ENCODE results near the gene NOLC1.

Gene NOLC1

GRCh38 chr10:102122450-102122849, 29.7 kb upstream of the NOLC1 start:
- DNase-seq, result no peak

DNA sequence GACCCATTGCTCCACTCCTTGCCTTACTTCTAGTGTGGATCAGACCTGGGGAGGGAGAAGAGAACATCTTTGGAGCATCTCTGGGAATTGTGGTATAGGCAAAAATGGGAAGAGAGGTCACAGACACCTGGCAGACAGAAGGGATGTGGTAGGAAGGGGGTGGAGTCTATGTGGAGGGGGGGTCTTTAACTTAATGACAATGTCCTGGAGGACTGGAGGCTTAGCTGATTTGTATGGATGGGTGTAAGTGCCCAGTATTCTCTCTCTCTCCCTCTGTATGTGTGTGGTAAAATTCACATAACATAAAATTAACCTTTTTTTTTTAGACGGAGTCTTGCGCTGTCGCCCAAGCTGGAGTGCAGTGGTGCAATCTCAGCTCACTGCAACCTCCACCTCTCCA, 29.0 kb upstream of the NOLC1 start:
- no peak for DNase-seq

- no peak for DNase-seq
These were observed 20.7 kb upstream of the NOLC1 start for GRCh38 chr10:102131286-102132170.

DNA sequence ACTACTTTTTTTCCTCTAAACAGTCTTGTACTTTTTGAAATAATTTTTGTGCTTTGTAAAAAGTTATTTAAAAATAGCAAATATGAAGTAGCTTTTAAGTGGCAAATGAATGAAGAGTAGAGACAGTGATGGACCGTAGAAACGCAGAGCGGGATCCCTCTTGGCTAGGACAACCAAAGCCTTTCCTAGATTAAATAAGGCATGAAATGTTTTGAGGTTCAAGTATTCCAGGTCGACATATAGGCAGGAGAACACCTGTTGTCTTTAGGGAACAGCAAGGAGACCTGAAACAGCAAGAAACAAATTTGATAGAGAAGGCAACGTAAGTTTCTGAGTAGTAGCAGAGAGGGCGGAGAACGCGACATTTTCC, 20.0 kb upstream of the NOLC1 start:
- DNase-seq, result no peak

GRCh38 chr10:102132563-102133372, 19.4 kb upstream of the NOLC1 start, which contains the start of gene PPRC1:
Gene PPRC1 (plus strand): TSS chr10:102133040. CDS start chr10:102133069, 29 bp downstream.
- peak; percentile 99 for DNase-seq

DNA sequence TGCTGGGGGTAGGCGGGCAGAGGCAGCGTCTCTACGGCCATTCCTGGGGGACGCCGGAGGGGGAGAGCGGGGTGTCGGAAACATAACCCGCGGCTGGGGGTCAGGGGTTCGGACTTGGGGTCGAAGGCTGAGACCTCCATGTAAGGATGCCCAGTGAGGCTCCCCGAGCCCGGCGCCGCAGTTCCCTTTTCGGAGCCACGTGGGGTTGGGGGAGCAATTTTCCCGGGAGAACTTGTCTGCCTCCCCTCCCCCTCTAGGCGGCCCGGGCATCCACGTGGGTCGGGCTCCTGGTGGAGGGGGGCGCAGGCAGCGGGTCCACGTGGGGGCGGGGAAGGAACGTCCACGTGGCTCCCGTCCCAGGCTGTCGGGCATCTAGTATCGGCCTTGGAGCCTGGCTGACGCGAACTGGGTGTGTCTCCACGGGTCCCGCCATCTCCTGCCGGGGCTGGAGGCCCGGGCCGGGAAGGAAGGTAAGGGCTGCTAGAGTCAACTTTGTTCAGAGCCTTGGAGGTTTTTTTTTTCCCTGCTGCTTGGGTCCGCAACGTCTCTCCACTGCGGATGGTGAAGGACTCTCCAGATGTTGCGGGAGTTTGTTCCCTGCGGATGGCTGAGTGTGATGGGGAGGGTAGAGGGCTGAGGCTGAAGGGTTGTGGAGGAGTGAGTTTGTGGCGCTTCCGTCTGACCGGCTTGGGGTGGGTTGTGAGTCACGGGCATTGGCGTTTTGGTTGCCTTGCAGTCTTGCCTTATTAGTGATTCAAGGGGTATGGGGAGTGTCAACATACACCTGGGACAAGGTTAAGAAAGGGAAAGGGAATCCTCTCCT, 18.6 kb upstream of the NOLC1 start:
- peak; percentile 64 for DNase-seq

DNA sequence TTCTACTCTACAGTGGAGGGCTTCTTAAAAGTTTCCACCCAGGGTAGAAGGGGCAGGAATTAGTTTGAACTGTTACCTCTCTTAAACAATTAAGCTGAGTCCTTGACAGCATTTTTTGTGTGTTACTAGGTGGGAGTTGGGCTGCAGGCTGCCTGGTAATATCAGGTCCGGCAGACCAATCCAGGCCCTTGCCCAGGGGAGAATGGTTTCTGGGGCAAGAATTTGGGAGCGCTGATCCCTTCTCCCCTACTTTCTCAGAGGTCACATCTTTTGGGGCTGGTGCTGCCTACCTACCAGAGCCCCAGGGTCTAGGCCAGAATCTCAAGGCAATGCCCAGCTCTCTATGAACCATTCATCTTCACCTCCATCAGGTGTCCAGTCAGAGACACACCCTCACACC, 17.8 kb upstream of the NOLC1 start:
- no peak for DNase-seq

DNA sequence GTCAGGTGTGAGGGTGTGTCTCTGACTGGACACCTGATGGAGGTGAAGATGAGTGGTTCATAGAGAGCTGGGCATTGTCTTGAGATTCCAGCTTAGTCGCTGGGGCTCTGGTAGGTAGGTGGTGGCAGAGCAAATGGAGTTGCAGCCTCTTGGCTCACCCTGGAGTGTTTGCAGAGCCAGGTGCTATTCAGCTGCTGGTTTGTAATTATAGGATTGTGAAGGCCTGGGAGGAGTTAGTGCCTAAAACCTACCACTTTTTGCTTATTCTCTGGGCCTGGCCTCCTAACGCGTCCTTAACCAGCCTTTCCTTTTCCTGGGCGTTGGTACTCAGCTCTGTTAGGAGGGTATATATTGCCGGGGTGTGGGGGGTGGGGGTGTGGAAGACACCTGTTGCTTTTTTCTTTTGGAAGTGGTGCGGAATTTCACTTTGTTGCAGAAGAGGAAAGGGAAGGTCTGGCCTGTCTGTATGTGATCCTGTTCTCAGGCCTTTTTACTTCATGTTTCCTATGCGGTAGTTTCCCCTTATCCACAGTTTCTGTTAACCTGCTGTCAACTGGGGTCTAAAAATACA, 16.1 kb upstream of the NOLC1 start:
- DNase-seq, result no peak

DNA sequence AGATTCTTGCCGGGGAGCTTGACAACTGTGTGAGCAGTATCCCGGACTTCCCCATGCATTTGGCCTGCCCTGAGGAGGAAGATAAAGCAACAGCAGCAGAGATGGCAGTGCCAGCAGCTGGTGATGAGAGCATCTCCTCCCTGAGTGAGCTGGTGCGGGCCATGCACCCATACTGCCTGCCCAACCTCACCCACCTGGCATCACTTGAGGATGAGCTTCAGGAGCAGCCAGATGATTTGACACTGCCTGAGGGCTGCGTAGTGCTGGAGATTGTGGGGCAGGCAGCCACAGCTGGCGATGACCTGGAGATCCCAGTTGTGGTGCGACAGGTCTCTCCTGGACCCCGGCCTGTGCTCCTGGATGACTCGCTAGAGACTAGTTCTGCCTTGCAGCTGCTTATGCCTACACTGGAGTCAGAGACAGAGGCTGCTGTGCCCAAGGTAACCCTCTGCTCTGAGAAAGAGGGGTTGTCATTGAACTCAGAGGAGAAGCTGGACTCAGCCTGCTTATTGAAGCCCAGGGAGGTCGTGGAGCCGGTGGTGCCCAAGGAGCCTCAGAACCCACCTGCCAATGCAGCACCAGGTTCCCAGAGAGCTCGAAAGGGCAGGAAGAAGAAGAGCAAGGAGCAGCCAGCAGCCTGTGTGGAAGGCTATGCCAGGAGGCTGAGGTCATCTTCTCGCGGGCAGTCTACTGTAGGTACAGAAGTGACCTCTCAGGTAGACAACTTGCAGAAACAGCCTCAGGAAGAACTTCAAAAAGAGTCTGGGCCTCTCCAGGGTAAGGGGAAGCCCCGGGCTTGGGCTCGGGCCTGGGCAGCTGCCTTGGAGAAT, 12.7 kb upstream of the NOLC1 start:
- no peak for DNase-seq

DNA sequence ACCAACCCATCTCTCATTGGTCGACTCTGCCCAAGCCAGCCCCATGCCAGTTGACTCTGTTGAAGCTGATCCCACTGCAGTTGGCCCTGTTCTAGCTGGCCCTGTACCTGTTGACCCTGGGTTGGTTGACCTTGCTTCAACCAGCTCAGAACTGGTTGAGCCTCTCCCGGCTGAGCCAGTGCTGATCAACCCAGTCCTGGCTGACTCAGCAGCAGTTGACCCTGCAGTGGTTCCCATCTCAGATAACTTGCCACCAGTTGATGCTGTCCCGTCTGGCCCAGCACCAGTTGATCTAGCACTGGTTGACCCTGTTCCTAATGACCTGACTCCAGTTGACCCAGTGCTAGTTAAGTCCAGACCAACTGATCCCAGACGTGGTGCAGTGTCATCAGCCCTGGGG, 12.0 kb upstream of the NOLC1 start:
- no peak for DNase-seq

- DNase-seq, result no peak
These were observed 11.2 kb upstream of the NOLC1 start for GRCh38 chr10:102140913-102141540.

- DNase-seq, result no peak
These were observed 10.5 kb upstream of the NOLC1 start for GRCh38 chr10:102141583-102142107.

- DNase-seq, result no peak
These were observed 5.2 kb upstream of the NOLC1 start for GRCh38 chr10:102146971-102147428.

DNA sequence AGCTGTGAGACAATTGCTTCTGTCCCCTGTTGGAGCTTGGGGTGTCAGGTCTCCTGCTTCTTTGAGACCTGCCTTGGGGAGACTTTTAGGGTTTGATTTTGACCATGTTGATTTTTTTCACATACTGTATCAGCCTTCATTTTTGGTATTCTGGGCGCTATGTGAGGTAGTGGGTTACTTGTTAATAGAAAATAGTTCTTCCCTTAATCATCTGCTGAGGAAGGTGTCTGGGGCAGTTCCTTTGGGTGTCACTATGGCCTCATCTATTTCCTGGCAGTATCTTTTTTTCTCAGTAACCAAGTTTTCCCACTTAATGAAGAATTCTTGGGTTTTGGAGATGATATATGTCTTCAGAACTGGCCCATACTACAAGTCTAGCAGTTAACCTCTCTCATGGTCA, 4.6 kb upstream of the NOLC1 start:
- DNase-seq, result no peak

GRCh38 chr10:102148275-102148674, 3.9 kb upstream of the NOLC1 start:
- DNase-seq, result no peak

GRCh38 chr10:102150970-102151773, 1.0 kb upstream of the NOLC1 start:
- DNase-seq, result no peak

DNA sequence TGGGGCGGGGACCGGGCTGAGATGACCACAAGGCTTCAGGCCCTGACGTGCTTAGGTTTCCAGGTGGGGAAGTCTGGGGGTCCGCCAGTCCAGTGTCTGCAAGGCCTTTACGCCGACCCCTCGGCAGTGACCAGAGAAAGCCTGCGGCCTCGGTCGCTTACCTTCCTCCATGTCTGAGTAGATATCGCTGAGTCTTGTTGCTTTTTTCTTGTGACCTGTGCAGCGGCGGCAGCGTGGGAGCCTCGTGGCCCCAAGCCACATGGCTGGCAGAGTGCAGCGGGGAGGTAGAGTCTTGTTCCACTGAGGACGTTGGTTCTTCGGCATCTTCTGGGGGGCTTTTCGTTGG, 329 bp downstream of the NOLC1 start:
- peak; percentile 29 for DNase-seq

GRCh38 chr10:102153093-102153620, 968 bp downstream of the NOLC1 start:
- DNase-seq, result peak; percentile 12

DNA sequence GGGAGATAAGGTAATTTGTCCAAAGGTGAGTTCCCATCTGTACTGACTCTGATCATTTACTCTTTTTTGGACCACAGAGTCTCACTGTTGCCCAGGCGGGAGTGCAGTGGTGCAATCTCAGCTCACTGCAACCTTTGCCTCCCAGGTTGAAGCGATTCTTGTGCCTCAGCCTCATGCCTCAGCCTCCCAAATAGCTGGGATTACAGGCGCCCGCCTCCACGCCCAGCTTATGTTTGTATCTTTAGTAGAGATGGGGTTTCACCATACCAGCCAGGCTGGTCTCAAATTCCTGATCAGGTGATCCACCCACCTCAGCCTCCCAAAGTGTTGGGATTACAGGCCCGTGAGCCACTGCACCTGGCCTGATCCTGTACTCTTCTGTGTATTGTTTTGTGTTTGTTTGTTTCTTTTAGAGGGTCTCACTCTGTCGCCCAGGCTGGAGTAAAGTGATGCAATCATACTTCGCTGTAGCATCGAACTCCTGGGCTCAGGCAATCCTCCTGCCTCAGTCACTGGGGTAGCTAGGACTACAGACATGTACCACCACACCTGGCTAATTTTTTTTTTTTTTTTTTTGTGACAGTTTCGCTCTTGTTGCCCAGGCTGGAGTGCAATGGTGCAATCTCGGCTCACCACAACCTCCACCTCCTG, 2.4 kb downstream of the NOLC1 start:
- DNase-seq, result no peak
